Ectodermal cell (in vitro differentiated cells): ENCODE results near the gene GOLGA8R.
"Not testable (repeated sequence)": the region's sequence is repeated elsewhere in the genome, so short reads cannot be mapped to it uniquely, and the experiment has no call there.

Experiments
- H3K27ac ChIP-seq: 2 replicates; pipeline ENCODE4 v1.7.0; 2013; ENCODE audit warnings: mild to moderate bottlenecking, low read depth, low read length; ENCODE audit not compliant: insufficient read depth, poor library complexity, severe bottlenecking
- H3K27me3 ChIP-seq: 2 replicates; pipeline ENCODE4 v1.7.0; 2013; ENCODE audit warnings: mild to moderate bottlenecking, low read length; ENCODE audit not compliant: insufficient read depth, control insufficient read depth, poor library complexity, severe bottlenecking
- H3K36me3 ChIP-seq: one replicate; pipeline ENCODE4 v1.7.0; 2013; ENCODE audit warnings: low read length; ENCODE audit not compliant: control insufficient read depth, insufficient read depth
- H3K4me1 ChIP-seq: one replicate; pipeline ENCODE4 v1.7.0; 2013; ENCODE audit warnings: low read length; ENCODE audit not compliant: control insufficient read depth, insufficient read depth
- H3K4me3 ChIP-seq: 2 replicates; pipeline ENCODE4 v1.7.0; 2013; ENCODE audit warnings: low read depth, low read length, control low read depth; ENCODE audit not compliant: insufficient read depth
- H3K9me3 ChIP-seq: 2 replicates; pipeline ENCODE4 v1.7.0; 2013; ENCODE audit warnings: mild to moderate bottlenecking, low read length, moderate library complexity; ENCODE audit not compliant: control insufficient read depth
- WGBS, 2 experiments: methylation state at CpG; one replicate each; pipeline ENCODE4 v1.1.7; 2013; ENCODE audit warnings: missing lambda C conversion rate in 2 of 2; 5-methylcytosine and 5-hydroxymethylcytosine counted together

GOLGA8R gene

GRCh38 chr15:30355043-30355442 is 59.0 kb downstream of the GOLGA8R start:
- not testable (repeated sequence) for H3K27ac ChIP-seq, H3K36me3 ChIP-seq, H3K27me3 ChIP-seq, H3K9me3 ChIP-seq, H3K4me1 ChIP-seq, H3K4me3 ChIP-seq
- 69 to 94% methylated on average over 3 of the region's 6 CpGs for WGBS, 2 experiments
